OCI-LY3 (cell line): ENCODE measurements around the gene COMMD1.

Source experiments
- H2AFZ ChIP-seq: fragments of 200-600, 300-600 bp; shearing (Covaris generic); 2 replicates; pipeline ENCODE4 v1.6.0; 2014; ENCODE audit warnings: antibody characterized with exemption, low read depth, low read length
- H3K27ac ChIP-seq: fragments of 200-600, 300-600 bp; sonication (generic); 2 replicates; pipeline ENCODE4 v1.5.1; 2014; ENCODE audit warnings: mild to moderate bottlenecking, low read length, moderate library complexity, mixed read lengths
- H3K27me3 ChIP-seq: fragments of 200-600, 300-600 bp; sonication (generic); 2 replicates; pipeline ENCODE4 v1.6.1; 2014; ENCODE audit warnings: low read depth, low read length, mixed read lengths
- H3K36me3 ChIP-seq: fragments of 200-600, 300-600 bp; sonication (generic); replicated peaks from 2 replicates; pipeline ENCODE3; 2014; ENCODE audit warnings: low read depth, low read length, mixed read lengths
- H3K4me1 ChIP-seq: fragments of 300-600, 200-600 bp; sonication (generic); 2 replicates; pipeline ENCODE4 v1.6.1; 2014; ENCODE audit warnings: low read length, mixed read lengths
- H3K4me2 ChIP-seq: fragments of 200-600, 300-600 bp; sonication (generic); 2 replicates; pipeline ENCODE4 v1.6.1; 2014; ENCODE audit warnings: low read length, mixed read lengths
- H3K4me3 ChIP-seq: fragments of 300-600, 200-600 bp; sonication (generic); 2 replicates; pipeline ENCODE4 v1.5.1; 2014; ENCODE audit warnings: antibody characterized with exemption, mild to moderate bottlenecking, low read length, moderate library complexity
- H3K79me2 ChIP-seq: fragments of 300-600, 200-600 bp; shearing (Covaris generic); 2 replicates; pipeline ENCODE4 v1.6.1; 2014; ENCODE audit warnings: mild to moderate bottlenecking, low read length, mixed read lengths
- H3K9ac ChIP-seq: fragments of 300-600, 200-600 bp; shearing (Covaris generic); 2 replicates; pipeline ENCODE4 v1.6.0; 2014; ENCODE audit warnings: mild to moderate bottlenecking, low read length, moderate library complexity
- H3K9me3 ChIP-seq: fragments of 200-600, 300-600 bp; shearing (Covaris generic); 2 replicates; pipeline ENCODE4 v1.6.1; 2014; ENCODE audit warnings: low read length, mixed read lengths; ENCODE audit not compliant: insufficient read depth
- H4K20me1 ChIP-seq: fragments of 200-600, 300-600 bp; sonication (generic); 2 replicates; pipeline ENCODE4 v1.6.1; 2016; ENCODE audit warnings: low read length, mixed read lengths; ENCODE audit not compliant: insufficient read depth
- EZH2phosphoT487 ChIP-seq: fragments of 200-600 bp; shearing (Covaris generic); IDR thresholded peaks from 2 replicates; pipeline ENCODE4 v1.6.1; 2018; ENCODE audit warnings: antibody characterized with exemption, mixed run types, low read depth
- TF ChIP-seq, protein P1 (sequence below): fragments of 200-600, 300-600 bp; sonication (generic); IDR thresholded peaks from 2 replicates; pipeline ENCODE4 v1.5.1; 2014; ENCODE audit warnings: antibody characterized with exemption, low read length, low read depth

The COMMD1 gene

DNA sequence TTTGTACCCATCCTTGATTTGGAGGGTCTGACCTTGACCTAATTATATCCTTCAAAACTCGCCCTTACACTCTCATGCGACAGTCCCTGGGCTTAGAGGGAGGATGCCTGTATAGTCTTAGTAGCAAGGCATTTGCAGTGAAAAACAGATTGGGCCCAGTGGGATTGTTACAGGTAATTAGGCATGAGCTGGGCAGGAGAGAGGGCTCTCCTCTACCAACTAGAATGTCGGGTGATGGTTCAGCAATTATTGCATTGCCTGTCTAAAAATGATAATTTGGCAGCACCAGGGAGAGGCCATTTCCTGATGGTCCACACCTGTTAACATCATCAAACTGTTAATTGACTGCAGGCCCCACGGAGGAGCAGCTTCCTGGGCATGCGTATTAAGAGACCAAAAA lies 32.4 kb downstream of the COMMD1 start:
- H3K36me3 ChIP-seq = no peaks in the 10 kb centered on the region
- no peaks in the 10 kb centered on the region for H3K9me3 ChIP-seq
- H3K4me3 ChIP-seq = no peak overlapping the region
- TF ChIP-seq, protein P1, sequence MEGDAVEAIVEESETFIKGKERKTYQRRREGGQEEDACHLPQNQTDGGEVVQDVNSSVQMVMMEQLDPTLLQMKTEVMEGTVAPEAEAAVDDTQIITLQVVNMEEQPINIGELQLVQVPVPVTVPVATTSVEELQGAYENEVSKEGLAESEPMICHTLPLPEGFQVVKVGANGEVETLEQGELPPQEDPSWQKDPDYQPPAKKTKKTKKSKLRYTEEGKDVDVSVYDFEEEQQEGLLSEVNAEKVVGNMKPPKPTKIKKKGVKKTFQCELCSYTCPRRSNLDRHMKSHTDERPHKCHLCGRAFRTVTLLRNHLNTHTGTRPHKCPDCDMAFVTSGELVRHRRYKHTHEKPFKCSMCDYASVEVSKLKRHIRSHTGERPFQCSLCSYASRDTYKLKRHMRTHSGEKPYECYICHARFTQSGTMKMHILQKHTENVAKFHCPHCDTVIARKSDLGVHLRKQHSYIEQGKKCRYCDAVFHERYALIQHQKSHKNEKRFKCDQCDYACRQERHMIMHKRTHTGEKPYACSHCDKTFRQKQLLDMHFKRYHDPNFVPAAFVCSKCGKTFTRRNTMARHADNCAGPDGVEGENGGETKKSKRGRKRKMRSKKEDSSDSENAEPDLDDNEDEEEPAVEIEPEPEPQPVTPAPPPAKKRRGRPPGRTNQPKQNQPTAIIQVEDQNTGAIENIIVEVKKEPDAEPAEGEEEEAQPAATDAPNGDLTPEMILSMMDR = no peak
- TF ChIP-seq EZH2phosphoT487 = no peak
- H3K9ac ChIP-seq = no peak overlapping the region
- H3K27ac ChIP-seq = no peak overlapping the region
- H2AFZ ChIP-seq = no peak overlapping the region
- H3K79me2 ChIP-seq = no peaks in the 10 kb centered on the region
- no peaks in the 10 kb centered on the region for H3K4me1 ChIP-seq
- H4K20me1 ChIP-seq = no peaks in the 10 kb centered on the region
- H3K4me2 ChIP-seq = no peak overlapping the region
- H3K27me3 ChIP-seq = no peaks in the 10 kb centered on the region

DNA sequence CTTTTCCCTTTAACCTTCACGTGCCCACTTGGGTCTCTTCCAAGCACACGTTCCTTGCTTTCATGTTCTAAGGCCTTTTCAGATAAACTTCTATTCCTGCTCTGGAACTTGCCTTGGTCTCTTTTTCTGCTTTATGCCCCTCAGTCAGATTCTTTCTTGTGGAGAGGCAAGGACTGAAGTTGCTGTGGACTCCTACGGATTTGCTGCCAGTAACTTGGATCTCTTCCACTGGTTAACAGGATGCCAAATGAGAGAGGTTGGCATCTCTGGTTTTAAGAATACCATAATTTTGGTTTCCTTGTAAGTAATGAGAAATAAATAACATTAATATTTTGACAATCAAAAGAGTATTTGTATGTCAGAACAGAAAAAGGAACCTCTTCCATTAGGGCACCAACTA lies 33.0 kb downstream of the COMMD1 start:
- no peaks in the 10 kb centered on the region for H3K79me2 ChIP-seq
- H3K4me2 ChIP-seq = no peak overlapping the region
- no peak overlapping the region for H3K4me3 ChIP-seq
- no peak overlapping the region for H3K27ac ChIP-seq
- no peaks in the 10 kb centered on the region for H3K9me3 ChIP-seq
- no peaks in the 10 kb centered on the region for H3K36me3 ChIP-seq
- H4K20me1 ChIP-seq = no peaks in the 10 kb centered on the region
- TF ChIP-seq, protein P1 = no peak
- no peak for TF ChIP-seq EZH2phosphoT487
- no peak overlapping the region for H3K9ac ChIP-seq
- H2AFZ ChIP-seq = no peak overlapping the region
- H3K27me3 ChIP-seq = no peaks in the 10 kb centered on the region
- no peaks in the 10 kb centered on the region for H3K4me1 ChIP-seq

DNA sequence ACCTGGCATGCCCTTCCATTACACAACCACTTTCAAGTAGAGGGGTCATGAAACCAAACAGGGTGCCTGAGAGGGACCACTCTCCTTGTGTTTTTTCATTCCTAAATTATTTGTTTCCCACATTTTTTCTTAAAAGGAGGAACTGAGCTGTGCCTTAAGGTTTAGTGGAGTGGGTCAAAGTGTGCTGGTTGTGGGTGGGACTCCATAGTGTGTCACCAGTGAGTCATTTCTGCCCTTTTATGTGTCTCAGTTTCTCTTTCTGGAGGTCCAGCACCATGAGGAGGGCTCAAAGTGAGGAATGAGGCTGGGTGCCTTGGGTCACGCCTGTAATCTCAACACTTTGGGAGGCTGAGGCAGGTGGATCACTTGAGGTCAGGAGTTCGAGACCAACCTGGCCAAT lies 37.8 kb downstream of the COMMD1 start:
- H3K27ac ChIP-seq = no peak overlapping the region
- no peak for TF ChIP-seq EZH2phosphoT487
- TF ChIP-seq, protein P1 = no peak
- no peak overlapping the region for H3K4me2 ChIP-seq

DNA sequence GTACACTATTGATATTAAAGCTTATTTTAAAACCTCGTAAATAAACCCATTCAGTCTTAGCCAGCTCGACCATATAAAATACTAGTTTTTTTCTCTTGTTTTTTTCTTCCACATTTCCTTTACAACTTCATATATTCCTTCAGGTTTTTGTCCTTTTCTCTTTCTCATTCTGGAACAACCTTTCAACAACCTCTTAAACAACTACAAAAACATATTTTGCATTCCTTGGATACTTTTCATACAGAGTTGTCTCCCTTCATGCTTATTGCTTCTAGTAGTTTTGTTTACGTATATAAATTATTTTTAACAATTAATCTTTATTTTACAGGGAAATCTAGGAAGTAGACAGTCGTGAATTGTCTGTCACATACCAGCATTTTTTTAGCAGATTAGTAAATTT lies 41.2 kb downstream of the COMMD1 start:
- no peak overlapping the region for H3K4me3 ChIP-seq
- H3K4me2 ChIP-seq = no peak overlapping the region

More for the DNA sequence above, 37.8 kb downstream of the COMMD1 start:
- Histone ChIP-seq H2AFZ (no peak overlapping the region), H3K79me2 (no peaks in the 10 kb centered on the region), H3K27me3 (no peaks in the 10 kb centered on the region), H4K20me1 (no peaks in the 10 kb centered on the region), H3K36me3 (no peaks in the 10 kb centered on the region), H3K4me3 (no peak overlapping the region), H3K4me1 (no peaks in the 10 kb centered on the region), H3K9me3 (no peaks in the 10 kb centered on the region), H3K9ac (no peak overlapping the region)

More for the DNA sequence above, 41.2 kb downstream of the COMMD1 start:
- Histone ChIP-seq H2AFZ (no peak overlapping the region), H3K4me1 (no peaks in the 10 kb centered on the region), H3K9ac (no peak overlapping the region), H4K20me1 (no peaks in the 10 kb centered on the region), H3K9me3 (no peaks in the 10 kb centered on the region), H3K79me2 (no peaks in the 10 kb centered on the region), H3K36me3 (no peaks in the 10 kb centered on the region), H3K27ac (no peak overlapping the region), H3K27me3 (no peaks in the 10 kb centered on the region)
- TF ChIP-seq EZH2phosphoT487 = no peak
- TF ChIP-seq, protein P1 = no peak
